Measurements from ENCODE around the gene TMCO2.

The TMCO2 gene

GRCh38 chr1:40267767-40268187 lies 20.0 kb downstream of the TMCO2 start:
- no peak overlapping the region for H3K9ac ChIP-seq (ENCODE audit: low read length)
- no peaks in the 10 kb centered on the region for H3K9me2 ChIP-seq (replicated peaks; ENCODE audit: insufficient read depth, low read length)
- H3K27ac ChIP-seq (ENCODE audit: low read depth, low read length) = no peak overlapping the region
- H3K4me2 ChIP-seq (ENCODE audit: low read depth, low read length, poor library complexity, severe bottlenecking) = no peak overlapping the region
- H3K36me3 ChIP-seq (ENCODE audit: low read length) = peaks cover 30% of the 10 kb centered on the region
- H3F3A ChIP-seq (ENCODE audit: insufficient read depth) = peaks cover 3% of the 10 kb centered on the region; the same call in 1 of the 2 replicates
- H3K4me3 ChIP-seq (ENCODE audit: insufficient read depth, low read length, poor library complexity, severe bottlenecking) = no peak overlapping the region
- no peaks in the 10 kb centered on the region for H3K9me3 ChIP-seq (ENCODE audit: insufficient read depth, low read length)
- H3K79me2 ChIP-seq (ENCODE audit: insufficient read depth, low read length) = peaks cover 15% of the 10 kb centered on the region
- H3K27me3 ChIP-seq (ENCODE audit: low read length) = no peaks in the 10 kb centered on the region
- H2AFZ ChIP-seq (ENCODE audit: low read depth, low read length, severe bottlenecking) = no peak overlapping the region
- H4K20me1 ChIP-seq (ENCODE audit: low read depth, low read length) = no peaks in the 10 kb centered on the region
- TF ChIP-seq CTCF (IDR thresholded peaks at IDR 0.05; ENCODE audit: insufficient read depth, low read length, poor library complexity, severe bottlenecking) = no peak
- TF ChIP-seq EZH2phosphoT487 (conservative IDR thresholded peaks at IDR 0.05; ENCODE audit: low read length) = no peak

GRCh38 chr1:40268211-40268610 lies 20.5 kb downstream of the TMCO2 start:
- Histone ChIP-seq H4K20me1 (ENCODE audit: low read depth, low read length) (no peaks in the 10 kb centered on the region), H3F3A (ENCODE audit: insufficient read depth) (peaks cover 3% of the 10 kb centered on the region; the same call in 1 of the 2 replicates), H3K9ac (ENCODE audit: low read length) (no peak overlapping the region), H3K27me3 (ENCODE audit: low read length) (no peaks in the 10 kb centered on the region), H3K79me2 (ENCODE audit: insufficient read depth, low read length) (peaks cover 15% of the 10 kb centered on the region), H3K4me3 (ENCODE audit: insufficient read depth, low read length, poor library complexity, severe bottlenecking) (no peak overlapping the region), H3K27ac (ENCODE audit: low read depth, low read length) (no peak overlapping the region), H3K9me3 (ENCODE audit: insufficient read depth, low read length) (no peaks in the 10 kb centered on the region), H3K4me2 (ENCODE audit: low read depth, low read length, poor library complexity, severe bottlenecking) (no peak overlapping the region), H3K9me2 (replicated peaks; ENCODE audit: insufficient read depth, low read length) (no peaks in the 10 kb centered on the region), H3K36me3 (ENCODE audit: low read length) (peaks cover 28% of the 10 kb centered on the region), H2AFZ (ENCODE audit: low read depth, low read length, severe bottlenecking) (no peak overlapping the region)
- TF ChIP-seq EZH2phosphoT487 (conservative IDR thresholded peaks at IDR 0.05; ENCODE audit: low read length) (no peak), CTCF (IDR thresholded peaks at IDR 0.05; ENCODE audit: insufficient read depth, low read length, poor library complexity, severe bottlenecking) (no peak)

- Histone ChIP-seq H3K9me2 (replicated peaks; ENCODE audit: insufficient read depth, low read length) (no peaks in the 10 kb centered on the region), H3K4me2 (ENCODE audit: low read depth, low read length, poor library complexity, severe bottlenecking) (no peak overlapping the region), H3K36me3 (ENCODE audit: low read length) (peaks cover 34% of the 10 kb centered on the region), H3K9me3 (ENCODE audit: insufficient read depth, low read length) (no peaks in the 10 kb centered on the region), H3K9ac (ENCODE audit: low read length) (no peak overlapping the region), H4K20me1 (ENCODE audit: low read depth, low read length) (no peaks in the 10 kb centered on the region), H2AFZ (ENCODE audit: low read depth, low read length, severe bottlenecking) (no peak overlapping the region), H3K27me3 (ENCODE audit: low read length) (no peaks in the 10 kb centered on the region), H3F3A (ENCODE audit: insufficient read depth) (peaks cover 3% of the 10 kb centered on the region; the same call in 1 of the 2 replicates), H3K79me2 (ENCODE audit: insufficient read depth, low read length) (peaks cover 4% of the 10 kb centered on the region), H3K4me3 (ENCODE audit: insufficient read depth, low read length, poor library complexity, severe bottlenecking) (no peak overlapping the region), H3K27ac (ENCODE audit: low read depth, low read length) (no peak overlapping the region)
- no peak for TF ChIP-seq EZH2phosphoT487 (conservative IDR thresholded peaks at IDR 0.05; ENCODE audit: low read length)
- TF ChIP-seq CTCF (IDR thresholded peaks at IDR 0.05; ENCODE audit: insufficient read depth, low read length, poor library complexity, severe bottlenecking) = no peak
Measured at GRCh38 chr1:40270152-40270834, 22.6 kb downstream of the TMCO2 start.
